SK-N-SH (cell line): ENCODE results near the gene ZNF462. TPM values are rescaled to one million over a fixed set of nuclear protein-coding genes. Genes with fewer than 3 reads are reported as not detected.

ENCODE experiments used
- CTCF ChIA-PET: fragments of 300-600, 350-600 bp; formaldehyde crosslinking; extraction: SDS; loops from one replicate; lab custom pipeline; 2021; lab: Yijun Ruan, JAX
- POLR2A ChIA-PET: fragments of 350-600 bp; sonication (Branson Sonifier 250); formaldehyde crosslinking; extraction: SDS; loops from one replicate; lab custom pipeline; 2020; ENCODE audit warnings: antibody characterized with exemption, inconsistent platforms; lab: Yijun Ruan, JAX
- DNase-seq: peaks from one replicate; pipeline ENCODE4 v3.0.0; 2012
- H2AFZ ChIP-seq: fragments of 200-600 bp; sonication (generic); 2 replicates; pipeline ENCODE4 v1.8.1; 2016; ENCODE audit warnings: antibody characterized with exemption, mild to moderate bottlenecking, low read depth
- H3F3A ChIP-seq: fragments of 200-600 bp; sonication (generic); replicated peaks from 2 replicates; pipeline ENCODE3; 2016; ENCODE audit warnings: antibody characterized with exemption, mild to moderate bottlenecking; ENCODE audit not compliant: insufficient read depth
- H3K27ac ChIP-seq, 2 experiments: fragments of 200-500 bp in 1 of 2; fragments of 200-600 bp in 1 of 2; sonication (Bioruptor generic) in 1 of 2; sonication (generic), shearing (Covaris generic) in 1 of 2; 2 replicates each; pipeline versions ENCODE4 v1.5.1 to v1.6.1; 2014 to 2016; ENCODE audit warnings: low read depth in 2 of 2, inconsistent platforms in 1 of 2, low read length in 1 of 2, mild to moderate bottlenecking in 1 of 2, mixed read lengths in 1 of 2
- H3K27me3 ChIP-seq: fragments of 200-600 bp; sonication (generic), shearing (Covaris generic); 2 replicates; pipeline ENCODE4 v1.6.1; 2016; ENCODE audit warnings: mixed run types; ENCODE audit not compliant: insufficient read depth
- H3K36me3 ChIP-seq, 2 experiments: fragments of 200-500 bp in 1 of 2; fragments of 200-600 bp in 1 of 2; sonication (Bioruptor generic) in 1 of 2; sonication (generic) in 1 of 2; replicated peaks in 1 of 2; 2 replicates each; pipeline versions ENCODE3 to v1.5.1; 2014 to 2016; ENCODE audit warnings: low read length in 1 of 2, mild to moderate bottlenecking in 1 of 2; ENCODE audit not compliant: insufficient read depth in 2 of 2, control insufficient read depth in 1 of 2
- H3K4me1 ChIP-seq, 2 experiments: fragments of 200-500 bp in 1 of 2; fragments of 200-600 bp in 1 of 2; sonication (Bioruptor generic) in 1 of 2; sonication (generic), shearing (Covaris generic) in 1 of 2; 2 replicates each; pipeline versions ENCODE4 v1.5.1 to v1.6.1; 2014 to 2016; ENCODE audit warnings: low read depth in 1 of 2, low read length in 1 of 2, mixed run types in 1 of 2; ENCODE audit not compliant: insufficient read depth in 2 of 2, control insufficient read depth in 1 of 2
- H3K4me2 ChIP-seq: fragments of 200-600 bp; sonication (generic), shearing (Covaris generic); 2 replicates; pipeline ENCODE4 v1.6.1; 2017; ENCODE audit warnings: mixed run types
- H3K4me3 ChIP-seq, 2 experiments: fragments of 200-500 bp in 1 of 2; fragments of 200-600 bp in 1 of 2; sonication (Bioruptor generic) in 1 of 2; sonication (generic), shearing (Covaris generic) in 1 of 2; 2 replicates each; pipeline versions ENCODE4 v1.5.1 to v1.8.1; 2014 to 2016; ENCODE audit warnings: low read depth in 2 of 2, inconsistent platforms in 1 of 2, low read length in 1 of 2, mild to moderate bottlenecking in 1 of 2, mixed read lengths in 1 of 2, moderate library complexity in 1 of 2
- H3K79me2 ChIP-seq: fragments of 200-600 bp; sonication (generic); 2 replicates; pipeline ENCODE4 v1.8.1; 2017; ENCODE audit warnings: mild to moderate bottlenecking; ENCODE audit not compliant: insufficient read depth
- H3K9ac ChIP-seq: fragments of 200-600 bp; sonication (generic); 2 replicates; pipeline ENCODE4 v1.6.1; 2017; ENCODE audit warnings: mixed run types
- H3K9me2 ChIP-seq: fragments of 200-600 bp; sonication (generic); 2 replicates; pipeline ENCODE4 v1.6.1; 2017; ENCODE audit warnings: mixed run types
- H3K9me3 ChIP-seq: fragments of 200-600 bp; sonication (generic); 2 replicates; pipeline ENCODE4 v1.6.1; 2017; ENCODE audit warnings: mixed run types, mild to moderate bottlenecking, moderate library complexity
- H4K20me1 ChIP-seq: fragments of 200-600 bp; sonication (generic); 2 replicates; pipeline ENCODE4 v1.6.1; 2017; ENCODE audit warnings: mild to moderate bottlenecking, mixed run types; ENCODE audit not compliant: insufficient read depth
- JUND ChIP-seq: IDR thresholded peaks from 2 replicates; pipeline ENCODE4 v1.4.0; 2012
- MAX ChIP-seq: IDR thresholded peaks from 2 replicates; pipeline ENCODE4 v1.4.0; 2012; ENCODE audit warnings: low read depth
- MEF2A ChIP-seq: IDR thresholded peaks from 2 replicates; pipeline ENCODE4 v1.4.0; 2012; ENCODE audit warnings: low read depth, borderline replicate concordance
- PBX3 ChIP-seq: IDR thresholded peaks from 2 replicates; pipeline ENCODE4; 2012
- POLR2AphosphoS5 ChIP-seq: IDR thresholded peaks from 2 replicates; pipeline ENCODE4 v1.6.1; 2012; ENCODE audit warnings: low read depth, low read length
- RAD21 ChIP-seq: IDR thresholded peaks from 2 replicates; pipeline ENCODE4 v1.6.1; 2012; ENCODE audit warnings: mild to moderate bottlenecking, low read length
- RCOR1 ChIP-seq: fragments of 150-350 bp; IDR thresholded peaks from 2 replicates; pipeline ENCODE4 v1.6.1; 2017; ENCODE audit warnings: antibody characterized with exemption, low read length
- REST ChIP-seq: IDR thresholded peaks from 2 replicates; pipeline ENCODE4 v1.6.1; 2012; ENCODE audit warnings: mild to moderate bottlenecking, low read depth, low read length, moderate library complexity
- RFX5 ChIP-seq: IDR thresholded peaks from 2 replicates; pipeline ENCODE4 v1.6.1; 2012; ENCODE audit warnings: mild to moderate bottlenecking, improper control_type of control experiment, low read length
- RXRA ChIP-seq: IDR thresholded peaks from 2 replicates; pipeline ENCODE4 v1.4.0; 2012; ENCODE audit warnings: low read depth, mild to moderate bottlenecking, borderline replicate concordance
- SMC3 ChIP-seq: IDR thresholded peaks from 2 replicates; pipeline ENCODE4 v1.6.1; 2012; ENCODE audit warnings: low read depth, low read length, improper control_type of control experiment
- TAF1 ChIP-seq: IDR thresholded peaks from 2 replicates; pipeline ENCODE4 v1.6.1; 2012; ENCODE audit warnings: low read depth, mild to moderate bottlenecking, low read length, moderate library complexity, borderline replicate concordance
- USF1 ChIP-seq: IDR thresholded peaks from 2 replicates; pipeline ENCODE4 v1.4.0; 2012; ENCODE audit warnings: low read depth, borderline replicate concordance
- USF2 ChIP-seq: fragments of 150-350 bp; IDR thresholded peaks from 2 replicates; pipeline ENCODE4 v1.6.1; 2017; ENCODE audit warnings: antibody characterized with exemption, low read length, low read depth, borderline replicate concordance
- WGBS: methylation state at CpG from one replicate; pipeline ENCODE4 v1.1.6; 2017; ENCODE audit warnings: low lambda C conversion rate; 5-methylcytosine and 5-hydroxymethylcytosine counted together
- polyA plus RNA-seq, 3 experiments: library from polyadenylated mRNA; depleted of rRNA; stranded (reverse); fragments of >200 nt; gene quantifications; 2 replicates each; pipeline ENCODE4 v1.2.3, GENCODE V29; 2012

Gene ZNF462
- polyA plus RNA-seq, 1 of the 3 experiments (the other 2 are of a cell fraction) = 5.2 TPM

GRCh38 chr9:107018861-107019545 lies 156.0 kb downstream of the ZNF462 start:
- no peaks in the 10 kb centered on the region for H3K79me2 ChIP-seq
- no peaks in the 10 kb centered on the region for H3K27me3 ChIP-seq
- no peaks in the 10 kb centered on the region for H3F3A ChIP-seq
- H3K4me1 ChIP-seq = no peaks in the 10 kb centered on the region
- no peaks in the 10 kb centered on the region for H4K20me1 ChIP-seq
- ChIA-PET POLR2A (no interaction called here), CTCF (no interaction called here)
- no peak overlapping the region for H3K4me2 ChIP-seq
- H3K36me3 ChIP-seq = peaks cover 0 to 7% of the 10 kb centered on the region in 2 experiments
- H3K4me3 ChIP-seq = no peak overlapping the region
- no peaks in the 10 kb centered on the region for H3K9me3 ChIP-seq
- no peak overlapping the region for H3K27ac ChIP-seq
- no peak for DNase-seq
- no peaks in the 10 kb centered on the region for H3K9me2 ChIP-seq
- H3K9ac ChIP-seq = no peak overlapping the region
- no peak overlapping the region for H2AFZ ChIP-seq
- TF ChIP-seq USF1 (no peak), USF2 (no peak), RCOR1 (no peak), SMC3 (no peak), TAF1 (no peak), RXRA (no peak), POLR2AphosphoS5 (no peak), PBX3 (no peak), RFX5 (no peak), MAX (no peak), JUND (no peak), RAD21 (no peak), MEF2A (no peak), REST (no peak)
- WGBS = 47% methylated on average over 5 of the region's 5 CpGs
